ENCODE data around the gene OPRL1. TPM values are rescaled to one million over a fixed set of nuclear protein-coding genes. Genes with fewer than 3 reads are reported as not detected.

Gene OPRL1
- total and polyA plus RNA-seq, 2 of the 8 experiments (the other 6 are each of a cell fraction or from before 2014, with no cell fraction given) = 0.63 to 0.98 TPM

DNA sequence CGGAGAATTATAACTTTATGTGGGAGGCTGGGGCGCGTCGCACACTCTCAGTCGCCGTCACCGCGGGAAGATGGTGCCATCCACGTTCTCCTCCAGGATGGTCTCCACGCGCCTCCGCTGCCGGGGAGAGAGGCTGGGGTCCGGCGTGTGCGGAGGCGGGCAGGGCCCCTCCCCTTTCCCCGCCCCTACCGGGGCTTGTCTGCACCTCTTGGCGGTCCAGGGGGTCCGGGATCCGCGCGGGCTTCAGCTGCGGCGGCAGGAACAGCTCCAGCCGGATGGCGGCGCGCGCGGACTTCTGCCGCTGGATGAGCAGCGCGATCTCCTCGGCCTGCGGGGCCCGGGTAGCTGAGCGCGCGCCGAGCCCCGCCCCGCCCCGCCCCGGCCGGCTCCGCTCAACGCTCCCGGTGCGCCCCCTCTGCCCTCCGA, 3.5 kb downstream of the OPRL1 start (continued):
- TF ChIP-seq CHD1 (IDR thresholded peaks at IDR 0.05; ENCODE audit: low read depth, low read length) (no peak), RFX5 (IDR thresholded peaks at IDR 0.05; ENCODE audit: borderline replicate concordance, low read depth, low read length) (no peak)
